ENCODE measurements around the gene CCND1.

DNA sequence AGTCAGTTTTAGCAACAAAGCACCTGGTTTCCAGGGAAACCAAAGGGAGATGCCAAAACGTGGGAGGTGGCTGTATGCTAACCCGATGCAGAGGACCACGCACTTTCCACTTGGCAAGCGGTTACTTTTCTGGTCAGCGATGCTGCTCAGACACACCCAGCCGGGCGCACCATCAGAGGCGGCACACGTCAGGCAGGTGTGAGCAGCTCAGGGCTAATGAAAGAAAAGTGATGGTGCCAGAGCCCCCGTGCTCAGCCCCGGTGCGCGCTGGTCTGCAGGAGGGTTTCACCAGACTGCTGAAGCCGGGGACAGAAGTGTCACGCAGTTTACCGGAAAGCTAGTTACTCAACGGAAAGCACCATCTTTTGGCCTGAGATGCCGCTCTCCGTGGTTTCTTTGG lies 28.5 kb downstream of the CCND1 start:
- TF ChIP-seq, protein P1, sequence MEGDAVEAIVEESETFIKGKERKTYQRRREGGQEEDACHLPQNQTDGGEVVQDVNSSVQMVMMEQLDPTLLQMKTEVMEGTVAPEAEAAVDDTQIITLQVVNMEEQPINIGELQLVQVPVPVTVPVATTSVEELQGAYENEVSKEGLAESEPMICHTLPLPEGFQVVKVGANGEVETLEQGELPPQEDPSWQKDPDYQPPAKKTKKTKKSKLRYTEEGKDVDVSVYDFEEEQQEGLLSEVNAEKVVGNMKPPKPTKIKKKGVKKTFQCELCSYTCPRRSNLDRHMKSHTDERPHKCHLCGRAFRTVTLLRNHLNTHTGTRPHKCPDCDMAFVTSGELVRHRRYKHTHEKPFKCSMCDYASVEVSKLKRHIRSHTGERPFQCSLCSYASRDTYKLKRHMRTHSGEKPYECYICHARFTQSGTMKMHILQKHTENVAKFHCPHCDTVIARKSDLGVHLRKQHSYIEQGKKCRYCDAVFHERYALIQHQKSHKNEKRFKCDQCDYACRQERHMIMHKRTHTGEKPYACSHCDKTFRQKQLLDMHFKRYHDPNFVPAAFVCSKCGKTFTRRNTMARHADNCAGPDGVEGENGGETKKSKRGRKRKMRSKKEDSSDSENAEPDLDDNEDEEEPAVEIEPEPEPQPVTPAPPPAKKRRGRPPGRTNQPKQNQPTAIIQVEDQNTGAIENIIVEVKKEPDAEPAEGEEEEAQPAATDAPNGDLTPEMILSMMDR (IDR thresholded peaks at IDR 0.05) = no peak
- TF ChIP-seq POLR2AphosphoS5 (IDR thresholded peaks at IDR 0.05) (no peak), EP300 (IDR thresholded peaks at IDR 0.05) (no peak), POLR2A (IDR thresholded peaks at IDR 0.05) (no peak)
